CD14-positive monocyte (primary cell): ENCODE results near the gene KRT6B. TPM values are rescaled to one million over a fixed set of nuclear protein-coding genes. Genes with fewer than 3 reads are reported as not detected.

Experiments
- DNase-seq, 3 donors: peaks; one replicate each; pipeline ENCODE4 v3.0.0-alpha.2; 2011 to 2022
- H2AFZ ChIP-seq: 2 replicates; pipeline ENCODE4 v1.6.0; 2012; ENCODE audit warnings: mild to moderate bottlenecking, low read depth, low read length, inconsistent platforms; ENCODE audit not compliant: insufficient read depth, poor library complexity, severe bottlenecking
- H3K27ac ChIP-seq, 2 donors: 1 replicate in 1 of 2; 2 replicates in 1 of 2; pipeline ENCODE4 v1.5.1; 2012 to 2013; ENCODE audit warnings: low read length in 2 of 2, control low read depth in 1 of 2, inconsistent platforms in 1 of 2, low read depth in 1 of 2, mild to moderate bottlenecking in 1 of 2
- H3K27me3 ChIP-seq, 2 donors: one replicate each; pipeline versions ENCODE4 v1.6.0 to v1.6.1; 2011 to 2013; ENCODE audit warnings: low read length in 2 of 2; ENCODE audit not compliant: control insufficient read depth in 2 of 2, insufficient read depth in 2 of 2
- H3K36me3 ChIP-seq, 2 donors: replicated peaks in 1 of 2; 1 replicate in 1 of 2; 2 replicates in 1 of 2; pipeline versions ENCODE4 v1.5.1 to v1.6.1; 2012 to 2013; ENCODE audit warnings: low read length in 2 of 2, control low read depth in 1 of 2, inconsistent platforms in 1 of 2, mild to moderate bottlenecking in 1 of 2; ENCODE audit not compliant: insufficient read depth in 2 of 2, control insufficient read depth in 1 of 2
- H3K4me1 ChIP-seq, 2 donors: 1 replicate in 1 of 2; 2 replicates in 1 of 2; pipeline versions ENCODE4 v1.5.1 to v1.6.1; 2012 to 2013; ENCODE audit warnings: low read length in 2 of 2, control low read depth in 1 of 2, inconsistent platforms in 1 of 2, mild to moderate bottlenecking in 1 of 2, moderate library complexity in 1 of 2; ENCODE audit not compliant: insufficient read depth in 2 of 2, control insufficient read depth in 1 of 2
- H3K4me2 ChIP-seq: replicated peaks from 2 replicates; pipeline ENCODE3; 2012; ENCODE audit warnings: low read length, moderate library complexity, mild to moderate bottlenecking; ENCODE audit not compliant: poor library complexity, severe bottlenecking; ENCODE audit errors: extremely low read depth
- H3K4me3 ChIP-seq, 3 experiments: fragments of 200-600 bp in 1 of 3; sonication (generic) in 1 of 3; replicated peaks in 1 of 3; 1 replicate in 2 of 3; 2 replicates in 1 of 3; pipeline ENCODE4 v1.5.1; 2011 to 2013; ENCODE audit warnings: low read length in 3 of 3, mild to moderate bottlenecking in 3 of 3, control low read depth in 2 of 3, low read depth in 2 of 3, inconsistent platforms in 1 of 3, moderate library complexity in 1 of 3
- H3K79me2 ChIP-seq: 2 replicates; pipeline ENCODE4 v1.6.0; 2012; ENCODE audit warnings: mild to moderate bottlenecking, control low read depth, inconsistent platforms, low read length, moderate library complexity; ENCODE audit not compliant: insufficient read depth
- H3K9ac ChIP-seq: 2 replicates; pipeline ENCODE4 v1.6.0; 2017; ENCODE audit warnings: low read length, mild to moderate bottlenecking; ENCODE audit not compliant: insufficient read depth, poor library complexity, severe bottlenecking
- H3K9me3 ChIP-seq, 2 donors: replicated peaks in 1 of 2; 1 replicate in 1 of 2; 2 replicates in 1 of 2; pipeline versions ENCODE4 v1.5.1 to v1.6.1; 2012 to 2013; ENCODE audit warnings: low read length in 2 of 2, control low read depth in 1 of 2; ENCODE audit not compliant: control insufficient read depth in 1 of 2, insufficient read depth in 1 of 2
- H4K20me1 ChIP-seq: 2 replicates; pipeline ENCODE4 v1.6.0; 2012; ENCODE audit warnings: mild to moderate bottlenecking, low read length, control low read depth, moderate library complexity; ENCODE audit not compliant: insufficient read depth
- H3K27ac Mint-ChIP-seq, 7 donors: one replicate each; pipeline ENCODE4 v1.8.0; 2020; ENCODE audit warnings: mild to moderate bottlenecking in 7 of 7, mixed read lengths in 7 of 7, moderate library complexity in 6 of 7, inconsistent platforms in 2 of 7
- H3K27me3 Mint-ChIP-seq, 3 donors: one replicate each; pipeline ENCODE4 v1.8.0; 2021 to 2022; ENCODE audit warnings: low read depth in 3 of 3, mild to moderate bottlenecking in 3 of 3, mixed read lengths in 3 of 3, moderate library complexity in 3 of 3, inconsistent platforms in 1 of 3
- H3K36me3 Mint-ChIP-seq, 2 donors: one replicate each; pipeline ENCODE4 v1.8.0; 2020; ENCODE audit warnings: mixed read lengths in 2 of 2, inconsistent platforms in 1 of 2, mild to moderate bottlenecking in 1 of 2
- H3K4me1 Mint-ChIP-seq: one replicate; pipeline ENCODE4 v1.8.0; 2020; ENCODE audit warnings: mild to moderate bottlenecking, mixed read lengths
- H3K4me3 Mint-ChIP-seq, 2 donors: one replicate each; pipeline ENCODE4 v1.8.0; 2020; ENCODE audit warnings: mild to moderate bottlenecking in 2 of 2, mixed read lengths in 2 of 2, moderate library complexity in 1 of 2
- H3K9me3 Mint-ChIP-seq, 7 donors: one replicate each; pipeline ENCODE4 v1.8.0; 2020 to 2022; ENCODE audit warnings: mixed read lengths in 7 of 7, mild to moderate bottlenecking in 6 of 7, moderate library complexity in 6 of 7, inconsistent platforms in 2 of 7
- WGBS: methylation state at CpG from one replicate; pipeline ENCODE4 v1.1.5; 2013; ENCODE audit warnings: missing lambda C conversion rate; ENCODE audit not compliant: insufficient coverage; 5-methylcytosine and 5-hydroxymethylcytosine counted together
- intact Hi-C, 2 donors: fragments of 100-400 bp; cut with micrococcal nuclease; formaldehyde crosslinking; loops; one replicate each; pipeline versions ENCODE4 v1.15.0 to v1.15.1; 2023
- polyA plus RNA-seq, 3 donors: library from polyadenylated mRNA; depleted of rRNA in 1 of 3; unstranded in 2 of 3; stranded (reverse) in 1 of 3; fragments of 300-500 nt in 2 of 3; fragments of >200 nt in 1 of 3; fragmentation: Illumina TruSeq in 2 of 3; gene quantifications; 1 replicate in 2 of 3; 2 replicates in 1 of 3; pipeline ENCODE4 v1.2.3, GENCODE V29; 2012 to 2021
- TF ChIP-seq, protein P1 (sequence below): fragments of 200-600 bp; IDR thresholded peaks from one replicate; pipeline ENCODE4 v1.8.0; 2022; ENCODE audit warnings: antibody characterized with exemption, mild to moderate bottlenecking

KRT6B gene
- polyA plus RNA-seq, 3 donors, result not detected

DNA sequence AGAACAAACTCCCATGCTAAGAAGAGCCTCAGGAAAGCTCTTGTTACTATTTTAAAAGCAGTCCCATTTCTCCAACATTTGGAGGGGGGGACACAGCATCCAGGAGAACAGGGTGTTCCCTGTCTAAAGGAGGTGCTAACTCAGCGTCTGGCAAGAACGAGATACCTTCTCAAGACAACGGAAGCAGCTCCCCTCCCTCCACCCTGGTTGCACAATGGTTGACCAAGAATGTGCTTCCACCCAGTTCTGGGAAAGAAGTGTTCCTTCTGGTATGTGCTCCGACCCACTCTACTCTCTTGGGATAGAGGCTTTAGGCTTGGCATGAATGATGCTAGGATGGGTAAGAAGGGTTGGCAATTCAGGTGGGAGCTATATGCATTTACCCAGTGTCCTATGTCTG is 42.6 kb upstream of the KRT6B start:
- peaks cover 10 to 18% (median 16%) of the 10 kb centered on the region in 3 donors for H3K27me3 Mint-ChIP-seq
- intact Hi-C loops, result no loop called here
- Histone ChIP-seq H3K79me2 (no peaks in the 10 kb centered on the region), H3K9ac (no peak overlapping the region), H3K9me3 (no peaks in the 10 kb centered on the region), H4K20me1 (no peaks in the 10 kb centered on the region), H2AFZ (no peak overlapping the region), H3K4me1 (peaks cover 9 to 18% of the 10 kb centered on the region in 2 donors), H3K4me2 (peak overlapping the region; percentile 43), H3K27me3 (no peaks in the 10 kb centered on the region), H3K4me3 (no peak overlapping the region), H3K36me3 (no peaks in the 10 kb centered on the region), H3K27ac (no peak overlapping the region)
- no peak for DNase-seq
- no CpG with 5 or more reads among the region's 4 CpGs for WGBS
- H3K36me3 Mint-ChIP-seq, result no peaks in the 10 kb centered on the region
- H3K27ac Mint-ChIP-seq, result no peak overlapping the region
- no peaks in the 10 kb centered on the region for H3K9me3 Mint-ChIP-seq
- TF ChIP-seq, protein P1, sequence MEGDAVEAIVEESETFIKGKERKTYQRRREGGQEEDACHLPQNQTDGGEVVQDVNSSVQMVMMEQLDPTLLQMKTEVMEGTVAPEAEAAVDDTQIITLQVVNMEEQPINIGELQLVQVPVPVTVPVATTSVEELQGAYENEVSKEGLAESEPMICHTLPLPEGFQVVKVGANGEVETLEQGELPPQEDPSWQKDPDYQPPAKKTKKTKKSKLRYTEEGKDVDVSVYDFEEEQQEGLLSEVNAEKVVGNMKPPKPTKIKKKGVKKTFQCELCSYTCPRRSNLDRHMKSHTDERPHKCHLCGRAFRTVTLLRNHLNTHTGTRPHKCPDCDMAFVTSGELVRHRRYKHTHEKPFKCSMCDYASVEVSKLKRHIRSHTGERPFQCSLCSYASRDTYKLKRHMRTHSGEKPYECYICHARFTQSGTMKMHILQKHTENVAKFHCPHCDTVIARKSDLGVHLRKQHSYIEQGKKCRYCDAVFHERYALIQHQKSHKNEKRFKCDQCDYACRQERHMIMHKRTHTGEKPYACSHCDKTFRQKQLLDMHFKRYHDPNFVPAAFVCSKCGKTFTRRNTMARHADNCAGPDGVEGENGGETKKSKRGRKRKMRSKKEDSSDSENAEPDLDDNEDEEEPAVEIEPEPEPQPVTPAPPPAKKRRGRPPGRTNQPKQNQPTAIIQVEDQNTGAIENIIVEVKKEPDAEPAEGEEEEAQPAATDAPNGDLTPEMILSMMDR, result no peak
- peaks cover 20% of the 10 kb centered on the region for H3K4me1 Mint-ChIP-seq
- H3K4me3 Mint-ChIP-seq, result peak overlapping the region in 1 of 2 donors; percentile 23

DNA sequence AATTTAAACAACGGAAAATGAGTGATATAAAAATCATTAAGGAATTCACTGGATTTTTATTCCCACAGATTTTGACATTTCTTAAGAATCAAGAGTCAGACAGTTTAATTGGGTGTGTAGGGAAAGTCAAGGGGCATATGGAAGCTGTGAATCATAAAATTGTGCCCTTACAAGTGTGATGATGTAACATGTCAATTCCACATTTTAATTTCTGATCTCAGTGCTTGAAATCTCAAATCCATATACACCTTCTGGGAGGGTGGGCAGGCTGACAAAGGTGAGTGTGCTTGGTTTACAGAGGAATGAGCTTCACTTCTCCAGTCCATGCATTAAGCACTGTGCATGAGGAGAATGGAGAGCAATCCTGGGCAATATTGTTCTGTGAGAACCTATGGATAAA is 42.2 kb upstream of the KRT6B start:
- intact Hi-C loops, result no loop called here
- Mint-ChIP-seq H3K36me3 (no peaks in the 10 kb centered on the region), H3K4me3 (peak overlapping the region in 1 of 2 donors; percentile 23), H3K4me1 (peaks cover 20% of the 10 kb centered on the region), H3K27ac (no peak overlapping the region), H3K9me3 (no peaks in the 10 kb centered on the region), H3K27me3 (peaks cover 10 to 18% (median 16%) of the 10 kb centered on the region in 3 donors)
- TF ChIP-seq, protein P1, result no peak
- Histone ChIP-seq H3K9ac (no peak overlapping the region), H2AFZ (no peak overlapping the region), H3K4me3 (no peak overlapping the region), H3K27me3 (no peaks in the 10 kb centered on the region), H3K4me1 (peaks cover 9 to 18% of the 10 kb centered on the region in 2 donors), H3K9me3 (no peaks in the 10 kb centered on the region), H3K79me2 (no peaks in the 10 kb centered on the region), H3K36me3 (no peaks in the 10 kb centered on the region), H3K27ac (no peak overlapping the region), H3K4me2 (no peak overlapping the region), H4K20me1 (no peaks in the 10 kb centered on the region)
- no CpG with 5 or more reads among the region's 1 CpG for WGBS
- no peak for DNase-seq
